GM19397 (cell line): ENCODE measurements around the gene TMEM50A.
"Not testable (repeated sequence)": the region's sequence is repeated elsewhere in the genome, so short reads cannot be mapped to it uniquely, and the experiment has no call there.

Experiments
- ATAC-seq: cut with Tn5 transposase; IDR thresholded peaks from one replicate; pipeline ENCODE4 v1.9.1; 2021; ENCODE audit warnings: mild to moderate bottlenecking, moderate library complexity; ENCODE audit not compliant: unreplicated experiment

TMEM50A gene

GRCh38 chr1:25329950-25330349 lies 8.2 kb upstream of the TMEM50A start:
- not testable (repeated sequence) for ATAC-seq

GRCh38 chr1:25336922-25337354 lies 1.2 kb upstream of the TMEM50A start:
- peak; percentile 21 for ATAC-seq

- ATAC-seq, result peak; percentile 36
Measured at GRCh38 chr1:25337483-25338187, 499 bp upstream of the TMEM50A start.

- no peak for ATAC-seq
Measured at GRCh38 chr1:25338986-25339385, 852 bp downstream of the TMEM50A start.

GRCh38 chr1:25341746-25342145 lies 3.6 kb downstream of the TMEM50A start:
- ATAC-seq, result no peak

- no peak for ATAC-seq
Measured at GRCh38 chr1:25342846-25343245, 4.7 kb downstream of the TMEM50A start.

- ATAC-seq, result no peak
Measured at GRCh38 chr1:25343872-25344271, 5.7 kb downstream of the TMEM50A start.

- ATAC-seq, result no peak
Measured at GRCh38 chr1:25347556-25347955, 9.4 kb downstream of the TMEM50A start.

- no peak for ATAC-seq
Measured at GRCh38 chr1:25349606-25350005, 11.5 kb downstream of the TMEM50A start.

- no peak for ATAC-seq
Measured at GRCh38 chr1:25355841-25356395, 17.8 kb downstream of the TMEM50A start.

- ATAC-seq, result no peak
Measured at GRCh38 chr1:25356441-25356840, 18.3 kb downstream of the TMEM50A start.

GRCh38 chr1:25356848-25357247 lies 18.7 kb downstream of the TMEM50A start:
- no peak for ATAC-seq

- no peak for ATAC-seq
Measured at GRCh38 chr1:25360596-25361581, 22.8 kb downstream of the TMEM50A start.

GRCh38 chr1:25361901-25362300 lies 23.8 kb downstream of the TMEM50A start:
- no peak for ATAC-seq

GRCh38 chr1:25362634-25363559 lies 24.8 kb downstream of the TMEM50A start:
- not testable (repeated sequence) for ATAC-seq

- ATAC-seq, result no peak
Measured at GRCh38 chr1:25369241-25369640, 31.1 kb downstream of the TMEM50A start.

GRCh38 chr1:25369691-25370271 lies 31.6 kb downstream of the TMEM50A start:
- ATAC-seq, result not testable (repeated sequence)

- ATAC-seq, result not testable (repeated sequence)
Measured at GRCh38 chr1:25371757-25372156, 33.6 kb downstream of the TMEM50A start.

- not testable (repeated sequence) for ATAC-seq
Measured at GRCh38 chr1:25378367-25378766, 40.2 kb downstream of the TMEM50A start.

GRCh38 chr1:25382543-25382942 lies 44.4 kb downstream of the TMEM50A start:
- ATAC-seq, result not testable (repeated sequence)
